ENCODE data around the gene SYPL2.

The SYPL2 gene

DNA sequence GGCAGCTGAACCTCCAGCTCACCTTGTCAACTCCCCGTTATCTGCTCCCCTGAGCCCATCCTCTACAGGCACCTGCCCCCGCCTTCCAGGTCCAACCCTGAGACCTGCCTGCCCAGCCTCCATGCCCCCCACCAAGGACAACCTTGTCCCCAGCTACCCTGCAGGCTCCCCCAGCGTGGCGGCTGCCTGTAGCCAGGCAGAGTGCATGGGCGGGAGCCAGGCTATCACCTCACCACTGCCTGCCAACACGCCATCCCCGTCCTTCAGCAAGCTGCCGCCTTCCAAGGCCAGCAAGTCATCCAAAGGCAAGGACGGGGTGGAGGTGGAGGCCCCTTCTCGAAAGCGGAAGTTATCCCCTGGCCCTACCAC, 24.6 kb downstream of the SYPL2 start:
- no peak for DNase-seq (ENCODE audit: low spot score)
- FAIRE-seq = no peak

- no peak for FAIRE-seq
- DNase-seq (ENCODE audit: low spot score) = no peak
These were observed 25.0 kb downstream of the SYPL2 start for GRCh38 chr1:109491372-109491771.

DNA sequence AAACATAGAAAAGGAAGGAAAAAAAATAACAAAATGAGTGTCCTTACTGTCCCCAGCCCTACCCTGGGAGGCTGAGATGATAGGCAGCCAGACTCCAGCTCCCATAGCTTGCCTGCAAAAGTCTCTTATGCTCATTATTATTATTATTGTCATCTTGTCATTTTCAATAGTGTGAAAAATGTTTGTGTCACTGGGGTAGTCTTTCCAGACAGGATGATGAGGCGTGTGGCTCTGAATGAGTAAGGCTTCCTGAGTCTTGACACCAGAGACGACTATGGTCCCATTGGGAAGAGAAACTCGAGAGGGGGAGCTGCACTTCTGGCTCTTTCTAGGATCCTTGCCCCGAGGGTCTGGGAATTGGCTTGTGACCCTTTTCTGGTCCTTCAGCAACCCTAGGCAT, 26.4 kb downstream of the SYPL2 start:
- DNase-seq (ENCODE audit: low spot score) = no peak
- no peak for FAIRE-seq

GRCh38 chr1:109493227-109493626, 26.9 kb downstream of the SYPL2 start:
- no peak for DNase-seq (ENCODE audit: low spot score)
- FAIRE-seq = no peak

GRCh38 chr1:109493805-109494539, 27.6 kb downstream of the SYPL2 start, which contains the start of gene CYB561D1:
Gene CYB561D1, plus strand, starts transcription at chr1:109494094. Its CDS starts 46 bp downstream, at chr1:109494140.
- peak; percentile 65 for DNase-seq (ENCODE audit: low spot score)
- FAIRE-seq = no peak

DNA sequence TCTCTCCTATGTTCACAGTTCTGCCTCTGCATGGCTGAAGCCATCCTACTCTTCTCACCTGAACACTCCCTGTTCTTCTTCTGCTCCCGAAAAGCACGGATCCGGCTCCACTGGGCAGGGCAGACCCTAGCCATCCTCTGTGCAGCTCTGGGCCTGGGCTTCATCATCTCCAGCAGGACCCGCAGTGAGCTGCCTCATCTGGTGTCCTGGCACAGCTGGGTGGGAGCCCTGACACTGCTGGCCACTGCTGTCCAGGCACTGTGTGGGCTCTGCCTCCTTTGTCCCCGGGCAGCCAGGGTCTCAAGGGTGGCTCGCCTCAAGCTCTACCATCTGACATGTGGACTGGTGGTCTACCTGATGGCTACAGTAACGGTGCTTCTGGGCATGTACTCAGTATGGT, 29.4 kb downstream of the SYPL2 start:
- no peak for DNase-seq (ENCODE audit: low spot score)
- FAIRE-seq = no peak

DNA sequence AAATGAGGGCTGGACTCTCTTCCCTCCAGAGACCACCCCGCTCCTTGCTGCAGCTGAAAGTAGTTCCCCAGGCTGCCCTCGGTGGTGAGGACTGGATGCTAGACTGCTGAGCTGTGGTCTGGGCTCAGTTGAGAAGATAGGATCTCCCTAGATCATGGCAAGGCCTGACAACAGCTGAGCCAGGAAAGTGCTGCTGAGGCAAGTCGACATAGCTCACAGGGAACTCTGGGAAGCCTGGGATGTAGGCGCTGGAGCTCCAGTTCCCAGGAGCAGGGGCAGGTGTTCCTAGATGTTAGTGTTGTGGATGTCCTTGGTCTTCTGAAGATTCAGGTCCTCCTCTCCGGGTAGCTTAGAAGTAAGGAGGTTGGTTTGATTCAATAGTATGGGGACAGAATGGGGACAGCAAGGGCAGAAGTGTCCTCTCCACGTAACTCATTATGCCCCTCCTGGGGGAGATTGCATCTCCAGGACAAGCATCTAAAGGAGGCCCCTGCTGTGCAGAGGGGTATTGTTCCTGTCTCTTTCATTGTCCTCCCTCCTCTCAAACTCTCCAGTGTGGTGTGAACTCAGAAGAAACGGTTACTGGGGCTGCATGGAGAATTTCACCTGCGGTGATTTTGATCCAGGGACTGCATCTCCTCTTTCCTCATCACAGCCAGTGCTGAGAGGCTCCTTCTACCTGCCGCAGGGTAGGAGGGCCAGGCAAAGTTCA, 31.3 kb downstream of the SYPL2 start:
- DNase-seq (ENCODE audit: low spot score) (no peak), FAIRE-seq (no peak)

DNA sequence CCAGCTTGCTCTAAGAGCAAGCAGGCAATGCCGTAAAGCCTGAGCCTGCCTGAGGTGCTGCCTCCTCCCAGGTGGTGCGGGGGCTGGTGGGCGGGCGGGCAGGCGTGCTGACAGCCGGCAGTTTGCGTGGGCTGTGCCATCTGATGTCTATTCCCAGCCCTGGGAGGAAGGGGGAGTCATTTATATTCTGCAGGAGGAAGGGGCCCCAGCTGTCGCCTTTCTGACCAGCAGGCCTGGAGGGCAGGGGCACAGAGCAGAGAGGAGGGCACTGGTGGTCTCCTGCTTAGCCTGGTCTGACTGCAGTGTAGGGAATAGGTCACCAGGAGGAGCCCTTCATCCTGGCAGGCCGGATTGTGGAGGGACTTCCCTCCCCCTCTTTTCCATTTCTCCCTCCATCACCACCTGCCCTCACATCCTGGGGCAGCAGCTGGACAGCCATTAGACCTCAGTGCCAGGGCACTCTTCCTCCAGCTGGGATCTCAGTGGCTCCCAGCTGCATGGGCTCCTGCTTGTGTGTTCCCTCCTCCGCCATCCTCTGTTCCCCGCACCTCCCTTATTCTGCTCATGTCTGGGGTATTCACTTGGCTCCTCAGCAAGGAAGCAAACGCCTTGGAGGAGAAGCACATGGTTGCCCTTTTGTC, 31.9 kb downstream of the SYPL2 start:
- DNase-seq (ENCODE audit: low spot score) (no peak), FAIRE-seq (no peak)

DNA sequence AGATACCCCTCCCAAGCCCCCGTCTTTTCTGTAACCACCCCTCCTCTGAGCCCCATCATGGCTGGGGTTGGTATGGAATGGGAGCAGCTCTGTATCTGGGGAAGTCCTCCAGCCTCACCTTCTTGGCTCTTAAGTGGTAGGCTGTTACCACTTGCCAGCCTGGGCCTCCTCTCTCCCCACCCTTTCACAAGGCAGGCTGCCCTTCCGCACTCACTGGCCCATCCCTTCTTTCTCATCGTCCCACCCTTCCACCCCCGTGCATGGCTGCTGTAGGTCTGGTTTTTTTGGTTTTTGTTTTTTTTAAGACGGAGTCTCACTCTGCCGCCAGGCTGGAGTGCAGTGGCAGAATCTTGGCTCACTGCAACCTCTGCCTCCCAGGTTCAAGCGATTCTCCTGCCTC, 32.7 kb downstream of the SYPL2 start:
- DNase-seq (ENCODE audit: low spot score) = no peak
- FAIRE-seq = no peak

- DNase-seq (ENCODE audit: low spot score) = peak; percentile 52
- FAIRE-seq = peak; percentile 12
These were observed 33.6 kb downstream of the SYPL2 start for GRCh38 chr1:109499661-109500536.

DNA sequence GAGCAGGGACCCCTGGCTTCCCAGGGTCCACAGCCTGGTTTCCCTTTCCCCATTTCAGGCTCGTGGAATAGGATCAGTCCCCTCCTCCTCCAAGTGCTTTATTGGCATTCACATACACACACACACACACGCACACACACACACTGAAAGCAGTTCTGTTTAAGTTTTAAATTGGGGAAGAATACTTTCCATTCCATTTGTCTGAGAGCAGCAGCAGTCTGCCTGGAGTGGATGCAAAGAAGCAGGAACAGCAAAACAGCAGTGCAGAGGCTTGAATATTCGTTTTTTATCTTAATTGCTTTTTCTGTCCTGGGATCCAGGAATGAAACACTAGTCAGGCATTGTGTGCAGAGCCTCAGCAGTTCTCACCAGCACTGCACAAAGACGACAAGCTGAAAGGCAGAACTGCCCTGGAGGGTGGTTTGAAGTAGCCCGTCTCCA, 34.6 kb downstream of the SYPL2 start:
- FAIRE-seq (no peak), DNase-seq (ENCODE audit: low spot score) (no peak)

GRCh38 chr1:109501644-109502363, 35.5 kb downstream of the SYPL2 start:
- no peak for FAIRE-seq
- DNase-seq (ENCODE audit: low spot score) = no peak

GRCh38 chr1:109502364-109502851, 36.1 kb downstream of the SYPL2 start:
- no peak for FAIRE-seq

GRCh38 chr1:109503935-109504334, 37.6 kb downstream of the SYPL2 start:
- FAIRE-seq (no peak), DNase-seq (ENCODE audit: low spot score) (no peak)

More at GRCh38 chr1:109502364-109502851, 36.1 kb downstream of the SYPL2 start:
- no peak for DNase-seq (ENCODE audit: low spot score)

DNA sequence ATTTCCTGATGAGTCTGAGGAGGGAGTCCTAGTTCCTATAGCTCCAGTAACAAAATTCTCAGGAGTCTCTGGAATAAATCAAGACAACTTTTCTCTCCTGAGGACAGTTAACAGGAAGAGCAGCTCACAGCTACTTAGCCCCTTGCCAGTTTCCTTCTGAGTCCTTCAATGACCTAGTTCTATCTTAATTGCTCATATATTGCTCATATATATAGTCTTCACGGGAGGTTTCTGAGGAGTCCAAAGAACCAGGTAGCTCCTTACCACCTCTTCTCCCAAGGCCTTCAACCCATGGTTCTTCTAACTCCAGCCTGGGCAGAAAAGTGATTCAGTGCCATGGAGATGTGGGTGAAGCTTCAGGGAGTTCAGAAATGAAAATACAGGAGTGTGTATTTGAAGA, 38.6 kb downstream of the SYPL2 start:
- FAIRE-seq = no peak
- DNase-seq (ENCODE audit: low spot score) = no peak

- DNase-seq (ENCODE audit: low spot score) = no peak
- FAIRE-seq = no peak
These were observed 41.9 kb downstream of the SYPL2 start for GRCh38 chr1:109508001-109508872.

DNA sequence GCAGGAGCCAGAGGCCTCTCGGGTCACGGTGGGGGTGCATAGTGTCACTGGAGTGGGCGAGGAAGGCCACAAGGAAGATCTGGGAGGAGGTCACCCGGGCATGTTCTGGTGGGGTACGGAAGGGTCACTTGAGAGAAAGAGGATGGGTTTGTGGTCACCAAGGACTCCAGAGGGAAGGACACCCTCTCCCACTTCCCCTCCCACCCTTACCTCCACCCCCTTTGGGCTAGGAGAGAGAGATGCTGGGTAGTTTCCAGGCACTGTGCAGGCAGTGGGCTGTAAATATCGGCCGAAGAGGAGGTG, 42.5 kb downstream of the SYPL2 start:
- FAIRE-seq = no peak
- DNase-seq (ENCODE audit: low spot score) = no peak

DNA sequence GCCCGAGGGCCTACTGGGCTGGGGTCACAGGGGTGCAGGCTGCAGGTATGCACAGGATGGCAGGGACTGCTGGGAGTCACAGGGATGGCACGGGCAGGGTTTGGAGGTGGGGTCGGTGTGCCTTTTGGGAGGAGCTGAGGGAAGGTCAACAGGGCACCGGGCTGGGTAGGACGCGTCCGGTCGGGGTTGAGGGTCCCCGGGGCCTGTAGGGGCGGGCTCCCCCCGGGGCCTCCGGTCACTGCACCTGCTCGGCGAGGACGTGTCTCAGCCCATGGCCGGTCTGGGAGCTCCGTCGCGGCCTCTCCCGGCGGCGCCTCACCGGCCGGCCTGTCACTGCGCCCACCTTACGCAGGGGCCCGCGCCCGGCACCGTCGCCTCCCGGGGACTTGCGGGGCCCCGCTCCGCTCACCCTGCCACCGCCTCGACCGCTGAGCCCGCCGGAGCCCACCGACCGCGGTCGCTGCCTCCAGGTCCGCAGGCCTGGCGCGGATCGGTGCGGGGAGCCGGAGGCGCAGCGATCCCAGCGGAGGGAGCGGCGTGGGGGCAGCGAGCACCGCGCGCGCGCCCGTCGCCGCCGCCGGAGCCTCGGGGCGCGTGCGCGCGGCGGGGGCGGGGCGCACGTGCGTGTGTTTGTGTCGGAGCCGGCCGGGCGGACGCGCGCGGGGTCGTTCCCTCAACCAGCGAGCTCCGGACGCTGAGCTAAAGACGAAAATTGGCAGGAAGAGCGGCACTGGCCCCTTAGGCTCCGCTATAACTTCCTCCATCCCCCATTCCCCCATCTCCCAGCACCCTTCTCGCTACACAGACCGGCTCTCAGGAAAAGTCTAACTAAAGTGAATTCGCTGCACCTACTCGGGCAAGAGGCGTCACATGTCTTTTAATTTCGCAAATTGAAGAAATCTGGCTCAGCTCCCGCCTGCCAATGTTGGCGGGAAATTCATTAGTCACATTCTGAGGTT, 43.1 kb downstream of the SYPL2 start, which contains the start of gene AMIGO1:
Gene AMIGO1 (minus strand): TSS at position 552 of the 959 bp plus-strand sequence. CDS start 815 bp downstream, outside the sequence.
- DNase-seq (ENCODE audit: low spot score) = no peak
- no peak for FAIRE-seq
